ENCODE data around the gene HDAC2.
"Not testable (repeated sequence)": the region's sequence is repeated elsewhere in the genome, so short reads cannot be mapped to it uniquely, and the experiment has no call there.

The HDAC2 gene

GRCh38 chr6:113923526-113923925, 47.4 kb downstream of the HDAC2 start:
- DNase-seq (ENCODE audit: low read depth), result no peak
- H3K4me3 ChIP-seq (ENCODE audit: control insufficient read depth, low read depth, low read length), result no peak overlapping the region
- TF ChIP-seq CTCF (IDR thresholded peaks at IDR 0.05; ENCODE audit: control insufficient read depth, insufficient read depth, low read depth, low read length, missing control alignments), result no peak

GRCh38 chr6:113921299-113921904, 49.5 kb downstream of the HDAC2 start:
- no peak for TF ChIP-seq CTCF (IDR thresholded peaks at IDR 0.05; ENCODE audit: control insufficient read depth, insufficient read depth, low read depth, low read length, missing control alignments)
- DNase-seq (ENCODE audit: low read depth), result no peak
- H3K4me3 ChIP-seq (ENCODE audit: control insufficient read depth, low read depth, low read length), result no peak overlapping the region

- H3K4me3 ChIP-seq (ENCODE audit: control insufficient read depth, low read depth, low read length), result no peak overlapping the region
- no peak for DNase-seq (ENCODE audit: low read depth)
- no peak for TF ChIP-seq CTCF (IDR thresholded peaks at IDR 0.05; ENCODE audit: control insufficient read depth, insufficient read depth, low read depth, low read length, missing control alignments)
These were observed 50.2 kb downstream of the HDAC2 start for GRCh38 chr6:113920663-113921267.

- not testable (repeated sequence) for H3K4me3 ChIP-seq (ENCODE audit: control insufficient read depth, low read depth, low read length); DNase-seq (ENCODE audit: low read depth)
These were observed 60.7 kb downstream of the HDAC2 start for GRCh38 chr6:113910285-113910684.

GRCh38 chr6:113909224-113909856, 61.6 kb downstream of the HDAC2 start:
- TF ChIP-seq CTCF (IDR thresholded peaks at IDR 0.05; ENCODE audit: control insufficient read depth, insufficient read depth, low read depth, low read length, missing control alignments), result peak; percentile 51
- DNase-seq (ENCODE audit: low read depth), result peak; percentile 70

GRCh38 chr6:113908801-113909200, 62.1 kb downstream of the HDAC2 start:
- H3K4me3 ChIP-seq (ENCODE audit: control insufficient read depth, low read depth, low read length), result no peak overlapping the region
- no peak for DNase-seq (ENCODE audit: low read depth)
- TF ChIP-seq CTCF (IDR thresholded peaks at IDR 0.05; ENCODE audit: control insufficient read depth, insufficient read depth, low read depth, low read length, missing control alignments), result no peak

More at GRCh38 chr6:113909224-113909856, 61.6 kb downstream of the HDAC2 start:
- H3K4me3 ChIP-seq (ENCODE audit: control insufficient read depth, low read depth, low read length), result no peak overlapping the region

- no peak overlapping the region for H3K4me3 ChIP-seq (ENCODE audit: control insufficient read depth, low read depth, low read length)
- DNase-seq (ENCODE audit: low read depth), result no peak
- TF ChIP-seq CTCF (IDR thresholded peaks at IDR 0.05; ENCODE audit: control insufficient read depth, insufficient read depth, low read depth, low read length, missing control alignments), result peak; percentile 22
These were observed 63.7 kb downstream of the HDAC2 start for GRCh38 chr6:113907102-113907815.

Data from AG09309 (cell line).